H9 (cell line): ENCODE measurements around the gene GALR2. TPM values are rescaled to one million over a fixed set of nuclear protein-coding genes. Genes with fewer than 3 reads are reported as not detected.

Experiments used
- DNase-seq: peaks from one replicate; pipeline ENCODE4 v3.0.0-alpha.2; 2017
- H2AFZ ChIP-seq: one replicate; pipeline ENCODE4 v1.6.1; 2013; ENCODE audit warnings: mild to moderate bottlenecking, low read length, control low read depth, moderate library complexity
- H2AK5ac ChIP-seq: 2 replicates; pipeline ENCODE4 v1.6.1; 2013; ENCODE audit warnings: low read length, control low read depth, mixed read lengths; ENCODE audit not compliant: insufficient read length
- H2BK120ac ChIP-seq: one replicate; pipeline ENCODE4 v1.6.1; 2013; ENCODE audit warnings: low read depth, mild to moderate bottlenecking, low read length, control low read depth, inconsistent platforms; ENCODE audit not compliant: poor library complexity, severe bottlenecking
- H2BK12ac ChIP-seq: 2 replicates; pipeline ENCODE4 v1.6.1; 2013; ENCODE audit warnings: low read length, control low read depth, mixed read lengths, low read depth; ENCODE audit not compliant: insufficient read length
- H2BK15ac ChIP-seq: 2 replicates; pipeline ENCODE4 v1.6.1; 2013; ENCODE audit warnings: low read depth, low read length, control low read depth
- H2BK20ac ChIP-seq: one replicate; pipeline ENCODE4 v1.6.1; 2013; ENCODE audit warnings: low read depth, mild to moderate bottlenecking, low read length, control low read depth, inconsistent platforms; ENCODE audit not compliant: poor library complexity, severe bottlenecking
- H2BK5ac ChIP-seq: 2 replicates; pipeline ENCODE4 v1.6.1; 2013; ENCODE audit warnings: low read length, control low read depth, mixed read lengths; ENCODE audit not compliant: insufficient read length
- H3K14ac ChIP-seq: 2 replicates; pipeline ENCODE4 v1.6.1; 2013; ENCODE audit warnings: low read length, control low read depth; ENCODE audit not compliant: insufficient read depth
- H3K18ac ChIP-seq: 2 replicates; pipeline ENCODE4 v1.6.1; 2013; ENCODE audit warnings: low read depth, mild to moderate bottlenecking, mixed read lengths, low read length, control low read depth; ENCODE audit not compliant: insufficient read length
- H3K23ac ChIP-seq: 2 replicates; pipeline ENCODE4 v1.6.1; 2013; ENCODE audit warnings: low read length, control low read depth, mixed read lengths, low read depth; ENCODE audit not compliant: insufficient read length
- H3K23me2 ChIP-seq: 2 replicates; pipeline ENCODE4 v1.6.1; 2013; ENCODE audit warnings: low read depth, mild to moderate bottlenecking, mixed read lengths, low read length, control low read depth; ENCODE audit not compliant: insufficient read length, poor library complexity, severe bottlenecking
- H3K27ac ChIP-seq: 2 replicates; pipeline ENCODE4 v1.5.1; 2013; ENCODE audit warnings: low read length, control low read depth, mixed read lengths, low read depth; ENCODE audit not compliant: insufficient read length
- H3K27me3 ChIP-seq: 2 replicates; pipeline ENCODE4 v1.6.1; 2013; ENCODE audit warnings: low read length, control low read depth, inconsistent platforms; ENCODE audit not compliant: insufficient read depth
- H3K4ac ChIP-seq: 2 replicates; pipeline ENCODE4 v1.6.1; 2013; ENCODE audit warnings: low read depth, mild to moderate bottlenecking, control low read depth, inconsistent platforms, low read length, moderate library complexity
- H3K4me1 ChIP-seq: 2 replicates; pipeline ENCODE4 v1.6.1; 2013; ENCODE audit warnings: low read length, control low read depth, inconsistent platforms; ENCODE audit not compliant: insufficient read depth
- H3K4me2 ChIP-seq: 2 replicates; pipeline ENCODE4 v1.6.1; 2013; ENCODE audit warnings: low read length, control low read depth, mixed read lengths; ENCODE audit not compliant: insufficient read length, insufficient read depth
- H3K56ac ChIP-seq: 2 replicates; pipeline ENCODE4 v1.6.1; 2013; ENCODE audit warnings: low read depth, mild to moderate bottlenecking, mixed read lengths, low read length, control low read depth; ENCODE audit not compliant: insufficient read length
- H3K79me1 ChIP-seq: 2 replicates; pipeline ENCODE4 v1.6.1; 2013; ENCODE audit warnings: low read depth, mild to moderate bottlenecking, moderate library complexity, low read length, control low read depth, inconsistent platforms; ENCODE audit not compliant: insufficient read depth, poor library complexity, severe bottlenecking
- H3K79me2 ChIP-seq: 2 replicates; pipeline ENCODE4 v1.6.1; 2013; ENCODE audit warnings: low read length, control low read depth, inconsistent platforms; ENCODE audit not compliant: insufficient read depth
- H3K9ac ChIP-seq: 2 replicates; pipeline ENCODE4 v1.6.1; 2013; ENCODE audit warnings: low read length, control low read depth, mixed read lengths; ENCODE audit not compliant: insufficient read length; ENCODE audit errors: extremely low read depth
- H3K9me3 ChIP-seq: one replicate; pipeline ENCODE4 v1.6.1; 2013; ENCODE audit warnings: low read depth, low read length, inconsistent platforms; ENCODE audit not compliant: control insufficient read depth
- H3T11ph ChIP-seq: one replicate; pipeline ENCODE4 v1.6.1; 2013; ENCODE audit warnings: mild to moderate bottlenecking, low read length, control low read depth, inconsistent platforms
- H4K20me1 ChIP-seq: one replicate; pipeline ENCODE4 v1.6.1; 2013; ENCODE audit not compliant: control insufficient read depth, insufficient read length, insufficient read depth
- H4K5ac ChIP-seq: 2 replicates; pipeline ENCODE4 v1.6.1; 2013; ENCODE audit warnings: low read depth, mild to moderate bottlenecking, mixed read lengths, low read length, control low read depth; ENCODE audit not compliant: insufficient read length
- H4K8ac ChIP-seq: replicated peaks from 2 replicates; pipeline ENCODE4 v1.6.1; 2013; ENCODE audit warnings: low read length, control low read depth, mixed read lengths, low read depth; ENCODE audit not compliant: insufficient read length
- H4K91ac ChIP-seq: 2 replicates; pipeline ENCODE4 v1.6.1; 2013; ENCODE audit warnings: low read depth, mild to moderate bottlenecking, moderate library complexity, mixed read lengths, low read length, control low read depth; ENCODE audit not compliant: insufficient read length
- H3K27ac Mint-ChIP-seq, 3 experiments: 2 replicates in 2 of 3; 3 replicates in 1 of 3; pipeline ENCODE4 v1.8.0; 2020 to 2021; ENCODE audit warnings: mixed read lengths in 3 of 3, mild to moderate bottlenecking in 1 of 3, moderate library complexity in 1 of 3
- H3K27me3 Mint-ChIP-seq: 2 replicates; pipeline ENCODE4 v1.8.0; 2021; ENCODE audit warnings: low read depth, mild to moderate bottlenecking, moderate library complexity, mixed read lengths
- H3K36me3 Mint-ChIP-seq, 3 experiments: 2 replicates in 2 of 3; 3 replicates in 1 of 3; pipeline ENCODE4 v1.8.0; 2020 to 2021; ENCODE audit warnings: low read depth in 3 of 3, mixed read lengths in 3 of 3; ENCODE audit not compliant: insufficient read depth in 1 of 3
- H3K4me1 Mint-ChIP-seq, 2 experiments: 2 replicates each; pipeline ENCODE4 v1.8.0; 2020; ENCODE audit warnings: mixed read lengths in 2 of 2
- H3K4me3 Mint-ChIP-seq, 2 experiments: 2 replicates in 1 of 2; 3 replicates in 1 of 2; pipeline ENCODE4 v1.8.0; 2020 to 2021; ENCODE audit warnings: mild to moderate bottlenecking in 2 of 2, mixed read lengths in 2 of 2, moderate library complexity in 1 of 2
- H3K9me3 Mint-ChIP-seq, 2 experiments: 2 replicates in 1 of 2; 3 replicates in 1 of 2; pipeline ENCODE4 v1.8.0; 2020; ENCODE audit warnings: mild to moderate bottlenecking in 2 of 2, mixed read lengths in 2 of 2, moderate library complexity in 1 of 2
- WGBS: extraction: QIAGEN DNeasy Blood & Tissue Kit; methylation state at CpG from one replicate; pipeline ENCODE4 v1.1.7; 2013; ENCODE audit warnings: missing lambda C conversion rate, low lambda C conversion rate, mixed read lengths; ENCODE audit not compliant: insufficient read length; ENCODE audit errors: extremely low coverage; 5-methylcytosine and 5-hydroxymethylcytosine counted together
- total RNA-seq: library from RNA; stranded (reverse); gene quantifications from 2 replicates; pipeline ENCODE4 v1.2.1, GENCODE V29; 2021
- TF ChIP-seq, protein P1 (sequence below): fragments of 200-600 bp; sonication (generic); conservative IDR thresholded peaks from 3 replicates; pipeline ENCODE4 v1.8.0; 2021; ENCODE audit warnings: antibody characterized with exemption, mild to moderate bottlenecking

Gene GALR2
- total RNA-seq, 1 experiment from 2014 or later = 0.81 TPM

DNA sequence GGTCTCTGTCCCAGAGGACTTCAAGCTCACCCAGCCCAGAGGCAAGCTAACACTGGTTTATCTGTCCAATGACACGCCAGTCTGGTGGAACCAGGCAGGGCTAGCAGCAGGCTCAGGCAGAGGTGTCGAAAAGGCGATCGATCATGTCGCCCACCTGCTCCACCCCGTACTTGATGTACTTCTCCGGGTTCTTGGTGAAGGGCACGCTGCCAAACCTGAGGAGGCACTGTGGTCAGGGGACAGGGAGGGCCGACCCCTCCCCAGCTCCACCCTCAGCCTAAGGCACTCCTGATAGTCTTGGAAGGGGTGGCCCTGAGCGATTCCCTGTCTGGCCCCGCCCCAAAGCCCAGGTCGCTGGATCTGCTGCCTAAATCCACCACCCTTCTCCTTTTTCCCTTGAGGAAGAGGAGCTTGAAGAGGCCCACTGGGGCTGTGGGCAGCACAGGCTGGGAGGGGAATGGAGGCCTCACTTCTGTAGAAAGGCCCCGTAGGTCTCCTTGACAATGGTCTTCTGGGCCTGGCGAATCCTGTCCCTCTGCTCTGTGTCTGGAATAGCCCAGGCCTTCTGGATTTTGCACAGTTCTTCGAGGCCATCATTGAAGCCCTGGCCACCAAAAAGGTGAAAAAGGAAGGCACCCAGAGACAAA lies 9.1 kb downstream of the GALR2 start:
- Histone ChIP-seq H3K4me1 (peaks cover 8% of the 10 kb centered on the region; the same call in 1 of the 2 replicates), H4K5ac (no peak overlapping the region), H4K8ac (no peak overlapping the region), H3K27me3 (peaks cover 10% of the 10 kb centered on the region; the same call in 1 of the 2 replicates), H4K20me1 (no peaks in the 10 kb centered on the region), H4K91ac (no peak overlapping the region), H3K56ac (no peak overlapping the region), H2AK5ac (no peak overlapping the region), H3K27ac (no peak overlapping the region), H2BK15ac (no peak overlapping the region), H3K9me3 (no peaks in the 10 kb centered on the region), H2BK5ac (no peak overlapping the region), H3K79me2 (no peaks in the 10 kb centered on the region), H3K14ac (no peak overlapping the region), H3K9ac (no peak overlapping the region), H3K4me2 (no peak overlapping the region), H3K23ac (no peak overlapping the region), H3T11ph (no peak overlapping the region), H2BK20ac (no peak overlapping the region), H2BK120ac (no peak overlapping the region), H2BK12ac (no peak overlapping the region), H3K79me1 (no peaks in the 10 kb centered on the region), H3K18ac (no peak overlapping the region), H2AFZ (no peak overlapping the region), H3K23me2 (peaks cover 6% of the 10 kb centered on the region), H3K4ac (no peak overlapping the region)
- peaks cover 24 to 28% of the 10 kb centered on the region in 2 experiments for H3K4me1 Mint-ChIP-seq
- TF ChIP-seq, protein P1, sequence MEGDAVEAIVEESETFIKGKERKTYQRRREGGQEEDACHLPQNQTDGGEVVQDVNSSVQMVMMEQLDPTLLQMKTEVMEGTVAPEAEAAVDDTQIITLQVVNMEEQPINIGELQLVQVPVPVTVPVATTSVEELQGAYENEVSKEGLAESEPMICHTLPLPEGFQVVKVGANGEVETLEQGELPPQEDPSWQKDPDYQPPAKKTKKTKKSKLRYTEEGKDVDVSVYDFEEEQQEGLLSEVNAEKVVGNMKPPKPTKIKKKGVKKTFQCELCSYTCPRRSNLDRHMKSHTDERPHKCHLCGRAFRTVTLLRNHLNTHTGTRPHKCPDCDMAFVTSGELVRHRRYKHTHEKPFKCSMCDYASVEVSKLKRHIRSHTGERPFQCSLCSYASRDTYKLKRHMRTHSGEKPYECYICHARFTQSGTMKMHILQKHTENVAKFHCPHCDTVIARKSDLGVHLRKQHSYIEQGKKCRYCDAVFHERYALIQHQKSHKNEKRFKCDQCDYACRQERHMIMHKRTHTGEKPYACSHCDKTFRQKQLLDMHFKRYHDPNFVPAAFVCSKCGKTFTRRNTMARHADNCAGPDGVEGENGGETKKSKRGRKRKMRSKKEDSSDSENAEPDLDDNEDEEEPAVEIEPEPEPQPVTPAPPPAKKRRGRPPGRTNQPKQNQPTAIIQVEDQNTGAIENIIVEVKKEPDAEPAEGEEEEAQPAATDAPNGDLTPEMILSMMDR = no peak
- peaks cover 11 to 62% (median 47%) of the 10 kb centered on the region in 3 experiments; a peak in 6 of 7 replicates for H3K36me3 Mint-ChIP-seq
- no peak for DNase-seq
- H3K4me3 Mint-ChIP-seq = no peak overlapping the region
- peaks cover 18% of the 10 kb centered on the region for H3K27me3 Mint-ChIP-seq
- no CpG with 5 or more reads among the region's 15 CpGs for WGBS
- no peaks in the 10 kb centered on the region for H3K9me3 Mint-ChIP-seq
- H3K27ac Mint-ChIP-seq = no peak overlapping the region
